HG02870 (cell line): ENCODE results near the gene TXNDC15.
"Not testable (repeated sequence)": the region's sequence is repeated elsewhere in the genome, so short reads cannot be mapped to it uniquely, and the experiment has no call there.

Experiments
- ATAC-seq: cut with Tn5 transposase; IDR thresholded peaks from one replicate; pipeline ENCODE4 v1.9.1; 2021; ENCODE audit warnings: mild to moderate bottlenecking, moderate library complexity; ENCODE audit not compliant: unreplicated experiment

TXNDC15 gene

GRCh38 chr5:134874831-134875655 is 872 bp downstream of the TXNDC15 start:
- ATAC-seq = peak; percentile 31

GRCh38 chr5:134877159-134877558 is 3.0 kb downstream of the TXNDC15 start:
- ATAC-seq = peak; percentile 25

GRCh38 chr5:134878403-134878802 is 4.2 kb downstream of the TXNDC15 start:
- ATAC-seq = no peak

GRCh38 chr5:134879456-134879855 is 5.3 kb downstream of the TXNDC15 start:
- no peak for ATAC-seq

DNA sequence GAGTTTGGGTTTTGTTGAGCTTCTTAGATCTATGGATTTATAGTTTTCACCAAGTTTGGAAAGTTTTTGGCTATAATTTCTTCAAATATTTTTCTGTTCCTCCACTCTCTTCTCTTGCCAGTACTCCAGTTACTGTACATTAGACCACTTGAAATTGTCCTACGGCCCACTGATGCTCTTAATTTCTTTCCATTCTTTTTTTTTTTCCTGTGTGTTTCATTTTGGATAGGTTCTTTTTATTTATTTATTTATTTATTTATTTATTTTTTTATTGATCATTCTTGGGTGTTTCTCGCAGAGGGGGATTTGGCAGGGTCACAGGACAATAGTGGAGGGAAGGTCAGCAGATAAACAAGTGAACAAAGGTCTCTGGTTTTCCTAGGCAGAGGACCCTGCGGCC is 6.8 kb downstream of the TXNDC15 start:
- not testable (repeated sequence) for ATAC-seq

DNA sequence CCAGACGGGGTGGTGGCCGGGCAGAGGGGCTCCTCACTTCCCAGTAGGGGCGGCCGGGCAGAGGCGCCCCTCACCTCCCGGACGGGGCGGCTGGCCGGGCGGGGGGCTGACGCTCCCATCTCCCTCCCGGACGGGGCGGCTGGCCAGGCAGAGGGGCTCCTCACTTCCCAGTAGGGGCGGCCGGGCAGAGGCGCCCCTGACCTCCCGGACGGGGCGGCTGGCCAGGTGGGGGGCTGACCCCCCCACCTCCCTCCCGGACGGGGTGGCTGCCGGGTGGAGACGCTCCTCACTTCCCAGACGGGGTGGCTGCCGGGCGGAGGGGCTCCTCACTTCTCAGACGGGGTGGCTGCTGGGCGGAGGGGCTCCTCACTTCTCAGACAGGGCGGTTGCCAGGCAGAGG is 7.5 kb downstream of the TXNDC15 start:
- not testable (repeated sequence) for ATAC-seq

DNA sequence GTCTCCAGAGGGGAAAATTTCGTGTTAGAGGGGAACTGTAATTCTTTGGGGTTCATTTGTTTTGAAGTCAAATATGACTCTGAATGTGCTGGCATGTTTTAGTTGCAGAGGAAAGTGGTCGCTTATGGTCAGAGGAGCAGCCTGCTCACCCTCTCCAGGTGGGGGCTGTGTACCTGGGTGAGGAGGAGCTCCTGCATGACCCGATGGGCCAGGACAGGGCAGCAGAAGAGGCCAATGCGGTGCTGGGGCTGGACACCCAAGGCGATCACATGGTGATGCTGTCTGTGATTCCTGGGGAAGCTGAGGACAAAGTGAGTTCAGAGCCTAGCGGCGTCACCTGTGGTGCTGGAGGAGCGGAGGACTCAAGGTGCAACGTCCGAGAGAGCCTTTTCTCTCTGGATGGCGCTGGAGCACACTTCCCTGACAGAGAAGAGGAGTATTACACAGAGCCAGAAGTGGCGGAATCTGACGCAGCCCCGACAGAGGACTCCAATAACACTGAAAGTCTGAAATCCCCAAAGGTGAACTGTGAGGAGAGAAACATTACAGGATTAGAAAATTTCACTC is 13.5 kb downstream of the TXNDC15 start:
- ATAC-seq = no peak

DNA sequence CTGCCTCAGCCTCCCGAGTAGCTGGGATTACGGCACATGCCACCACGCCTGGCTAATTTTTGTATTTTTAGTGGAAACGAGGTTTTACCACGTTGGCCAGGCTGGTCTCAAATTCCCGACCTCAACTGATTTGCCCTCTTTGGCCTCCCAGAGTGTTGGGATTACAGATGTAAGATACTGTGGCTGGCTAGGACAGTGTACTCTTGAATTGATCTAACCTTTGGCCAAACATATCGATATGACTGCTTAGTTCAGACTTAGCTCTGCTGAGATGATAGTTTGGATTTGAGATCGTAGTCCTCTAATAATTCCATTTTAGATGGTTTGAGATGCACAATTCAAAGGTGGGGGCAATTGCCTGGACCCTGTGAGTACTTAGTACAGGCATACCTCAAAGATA is 15.2 kb downstream of the TXNDC15 start:
- ATAC-seq = no peak

GRCh38 chr5:134891473-134891872 is 17.3 kb downstream of the TXNDC15 start:
- no peak for ATAC-seq

- no peak for ATAC-seq
These were observed 18.1 kb downstream of the TXNDC15 start for GRCh38 chr5:134892282-134892681.

- no peak for ATAC-seq
These were observed 18.8 kb downstream of the TXNDC15 start for GRCh38 chr5:134892926-134893325.

- ATAC-seq = no peak
These were observed 19.8 kb downstream of the TXNDC15 start for GRCh38 chr5:134893748-134894505.

GRCh38 chr5:134902071-134902801 is 28.1 kb downstream of the TXNDC15 start:
- ATAC-seq = peak; percentile 28

GRCh38 chr5:134904610-134905245 is 30.6 kb downstream of the TXNDC15 start, which contains the start of gene PCBD2:
PCBD2 (plus strand) TSS chr5:134905131; CDS start chr5:134905140, 9 bp downstream.
- peak; percentile 71 for ATAC-seq

- peak; percentile 23 for ATAC-seq
These were observed 31.2 kb downstream of the TXNDC15 start for GRCh38 chr5:134905246-134905996.

DNA sequence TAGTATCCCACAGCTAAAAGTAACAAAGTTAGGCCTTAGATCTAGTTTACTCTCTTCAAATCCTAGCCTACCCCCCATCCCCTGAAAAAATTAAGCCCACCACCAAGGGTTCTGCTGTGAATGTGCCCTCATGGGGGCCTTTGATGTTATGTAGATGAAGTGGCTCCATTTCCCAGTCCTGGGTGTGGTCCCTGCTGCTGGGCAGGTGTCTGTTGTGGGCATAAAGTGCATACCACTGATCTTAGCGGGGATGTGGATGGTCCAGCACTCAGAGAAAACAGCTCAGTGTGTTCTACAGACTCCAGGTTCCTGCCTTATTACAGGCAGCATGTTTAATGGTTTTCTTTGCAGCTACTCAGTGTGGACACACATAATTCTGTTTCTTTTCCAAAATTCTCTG is 32.6 kb downstream of the TXNDC15 start:
- no peak for ATAC-seq

DNA sequence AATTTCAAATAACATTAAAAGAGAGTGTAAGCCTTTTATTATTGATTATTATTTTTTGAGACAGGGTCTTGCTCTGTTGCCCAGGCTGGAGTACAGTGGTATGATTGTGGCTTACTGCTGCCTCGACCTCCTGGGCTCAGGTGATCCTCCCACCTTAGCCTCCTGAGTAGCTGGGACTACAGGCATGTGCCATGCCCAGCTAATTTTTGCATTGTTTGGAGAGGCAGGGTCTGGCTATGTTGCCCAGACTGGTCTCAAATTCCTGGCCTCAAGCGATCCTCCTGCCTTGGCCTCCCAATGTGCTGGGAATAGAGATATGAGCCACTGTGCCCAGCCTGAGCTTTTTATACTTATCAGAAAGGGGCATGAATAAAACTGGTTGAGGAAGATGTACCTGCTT is 36.6 kb downstream of the TXNDC15 start:
- not testable (repeated sequence) for ATAC-seq

DNA sequence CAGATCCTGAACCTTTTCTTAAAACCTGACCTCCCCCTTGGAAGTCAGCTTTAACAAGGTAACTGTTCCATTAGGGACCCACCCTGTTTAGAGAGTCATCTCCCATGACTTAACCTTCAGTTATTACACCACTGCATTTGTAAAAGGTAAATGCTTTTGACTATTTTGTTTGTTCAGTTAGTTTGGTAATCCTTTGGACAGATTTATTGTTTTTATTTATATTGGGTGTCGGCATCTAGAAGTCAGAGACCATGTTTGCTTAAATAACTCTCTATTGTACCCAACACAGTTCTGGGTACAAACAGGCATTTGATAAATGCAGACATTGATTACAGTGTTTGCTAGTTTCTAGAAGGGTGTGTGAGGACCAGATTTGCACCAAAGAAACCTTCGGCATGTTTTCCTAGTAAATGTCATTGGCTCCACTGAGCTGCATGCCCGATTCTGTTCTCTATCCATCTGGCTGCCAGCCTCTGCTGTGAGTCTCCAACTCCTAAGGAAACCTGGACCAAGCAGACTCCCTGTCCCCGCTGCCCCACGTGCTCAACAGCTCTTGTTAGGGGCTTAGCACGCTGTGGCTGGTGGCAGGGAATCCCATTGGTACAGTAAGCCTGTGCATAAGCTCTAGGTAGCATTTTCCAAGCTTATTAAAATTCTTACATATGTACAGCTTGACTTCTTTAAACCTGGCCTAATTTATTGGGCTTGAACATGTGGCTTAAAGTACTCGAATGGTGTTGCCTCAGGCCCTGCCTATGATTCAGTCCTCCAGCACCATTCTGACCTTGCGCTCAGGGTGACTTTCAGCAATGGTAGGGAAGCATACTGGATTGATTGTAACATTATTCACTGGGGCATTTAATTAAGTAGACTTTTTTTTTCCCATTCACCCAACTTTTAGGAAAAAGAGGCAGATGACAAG is 37.4 kb downstream of the TXNDC15 start:
- ATAC-seq = no peak

DNA sequence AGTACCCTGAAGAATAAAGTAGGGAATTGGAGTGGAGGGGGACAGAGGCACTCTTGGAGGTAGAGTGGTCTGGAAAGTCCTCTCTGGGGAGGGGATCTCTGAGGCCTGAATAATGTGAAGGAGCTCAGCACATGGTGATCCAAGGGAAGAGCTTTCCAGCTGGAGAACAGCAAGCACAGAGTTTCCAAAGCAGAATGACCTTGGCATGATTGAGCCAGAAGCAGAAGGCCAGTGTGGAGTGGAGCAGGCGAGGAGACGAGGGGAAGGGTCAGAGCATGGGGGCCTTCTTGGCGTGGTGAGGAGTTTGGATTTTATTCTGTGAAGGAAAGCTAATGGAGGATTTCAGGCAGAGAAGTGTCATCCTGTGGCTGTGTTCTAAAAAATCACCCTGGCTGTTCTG is 39.1 kb downstream of the TXNDC15 start:
- no peak for ATAC-seq
